HepG2 (cell line): Measurements from ENCODE around the gene FOXR1. TPM values are rescaled to one million over a fixed set of nuclear protein-coding genes. Genes with fewer than 3 reads are reported as not detected.
A peak's percentile ranks its signal among the peaks of the same experiment; 100 is the strongest.

ENCODE experiments used
- ATAC-seq: fragments of 200-7000 bp; cut with Tn5 transposase; 3 replicates; pipeline ENCODE4 v1.9.1; 2020; ENCODE audit warnings: mild to moderate bottlenecking, moderate library complexity
- BruUV-seq: library from RNA; stranded (reverse); fragments of 400-500 nt; replicated peaks from 2 replicates; lab custom pipeline; 2021; lab: Mats Ljungman, UMichigan
- CTCF ChIA-PET: fragments of 300-600 bp; formaldehyde crosslinking; extraction: SDS; loops from one replicate; lab custom pipeline; 2021; ENCODE audit warnings: low total read pairs, inconsistent platforms, low intra/inter-chr PET ratio; lab: Yijun Ruan, JAX
- POLR2A ChIA-PET: fragments of 350-600 bp; sonication (Branson Sonifier 250); formaldehyde crosslinking; loops from one replicate; lab custom pipeline; 2020; ENCODE audit warnings: antibody characterized with exemption, inconsistent platforms; lab: Yijun Ruan, JAX
- DNase-seq: peaks from one replicate; pipeline ENCODE4 v3.0.0-alpha.2; 2015; ENCODE audit warnings: low spot score
- FAIRE-seq: peaks from 3 replicates; lab custom pipeline; 2011; peaks lifted over from hg19 to GRCh38; lab: Jason Lieb, UNC
- H2AFZ ChIP-seq: one replicate; pipeline ENCODE4 v1.6.1; 2011; ENCODE audit warnings: low read length, inconsistent platforms
- H3K27ac ChIP-seq: fragments of 300-600 bp; 3 replicates; pipeline ENCODE4 v1.8.0; 2011; ENCODE audit warnings: mixed run types, mild to moderate bottlenecking, mixed read lengths, low read length, inconsistent platforms; ENCODE audit not compliant: insufficient read depth; ENCODE audit errors: extremely low read length
- H3K27me3 ChIP-seq, 2 experiments: fragments of 200-600 bp in 1 of 2; 2 replicates in 1 of 2; 3 replicates in 1 of 2; pipeline versions ENCODE4 v1.6.0 to v1.8.0; 2011; ENCODE audit warnings: low read length in 2 of 2, mild to moderate bottlenecking in 2 of 2, moderate library complexity in 2 of 2, inconsistent platforms in 1 of 2; ENCODE audit not compliant: insufficient read depth in 2 of 2, control insufficient read depth in 1 of 2
- H3K36me3 ChIP-seq, 2 experiments: fragments of 200-600 bp in 1 of 2; replicated peaks in 1 of 2; 2 replicates in 1 of 2; 3 replicates in 1 of 2; pipeline versions ENCODE4 v1.5.1 to v1.8.0; 2011; ENCODE audit warnings: low read length in 2 of 2, inconsistent platforms in 1 of 2; ENCODE audit not compliant: insufficient read depth in 2 of 2, control insufficient read depth in 1 of 2
- H3K4me1 ChIP-seq: 2 replicates; pipeline ENCODE4 v1.5.1; 2012; ENCODE audit warnings: low read length, inconsistent platforms; ENCODE audit not compliant: insufficient read depth
- H3K4me2 ChIP-seq: 2 replicates; pipeline ENCODE4 v1.6.0; 2011; ENCODE audit warnings: low read depth, low read length, inconsistent platforms
- H3K4me3 ChIP-seq, 3 experiments: fragments of 200-600 bp in 1 of 3; sonication (generic), shearing (Covaris generic) in 1 of 3; replicated peaks in 1 of 3; 2 replicates each; pipeline ENCODE4 v1.5.1; 2011 to 2016; ENCODE audit warnings: low read length in 3 of 3, inconsistent platforms in 2 of 3, low read depth in 2 of 3, mild to moderate bottlenecking in 2 of 3, control low read depth in 1 of 3, mixed read lengths in 1 of 3; ENCODE audit not compliant: insufficient read depth in 1 of 3
- H3K79me2 ChIP-seq: one replicate; pipeline ENCODE4 v1.6.1; 2011; ENCODE audit warnings: low read length, inconsistent platforms; ENCODE audit not compliant: insufficient read depth
- H3K9ac ChIP-seq: 2 replicates; pipeline ENCODE4 v1.6.0; 2011; ENCODE audit warnings: mild to moderate bottlenecking, low read depth, low read length, inconsistent platforms; ENCODE audit not compliant: insufficient read depth
- H3K9me3 ChIP-seq: 2 replicates; pipeline ENCODE4 v1.5.1; 2012; ENCODE audit warnings: mild to moderate bottlenecking, low read length
- H4K20me1 ChIP-seq: 2 replicates; pipeline ENCODE4 v1.6.0; 2011; ENCODE audit warnings: inconsistent platforms, mild to moderate bottlenecking, low read length, moderate library complexity; ENCODE audit not compliant: insufficient read depth
- CHD2 ChIP-seq: IDR thresholded peaks from 2 replicates; pipeline ENCODE4 v1.6.1; 2011; ENCODE audit warnings: low read depth, low read length, improper control_type of control experiment
- ELF4 ChIP-seq: sonication (generic); formaldehyde crosslinking; IDR thresholded peaks from 2 replicates; pipeline ENCODE4 v1.5.0; 2020; ENCODE audit warnings: missing genetic modification reagents, mild to moderate bottlenecking, moderate library complexity, borderline replicate concordance
- GATAD2A ChIP-seq: IDR thresholded peaks from 2 replicates; pipeline ENCODE4 v1.6.1; 2016
- HCFC1 ChIP-seq: fragments of 150-350 bp; IDR thresholded peaks from 2 replicates; pipeline ENCODE4 v1.6.1; 2014; ENCODE audit warnings: low read depth, low read length
- HNRNPL ChIP-seq: fragments of 200-400 bp; formaldehyde crosslinking; IDR thresholded peaks from 2 replicates; pipeline ENCODE4 v1.6.1; 2017; ENCODE audit warnings: mild to moderate bottlenecking, low read depth, low read length
- KDM3A ChIP-seq: IDR thresholded peaks from 2 replicates; pipeline ENCODE4 v1.6.1; 2018; ENCODE audit warnings: low read depth, missing compliant biosample characterization
- MED8 ChIP-seq: sonication (generic); formaldehyde crosslinking; IDR thresholded peaks from 2 replicates; pipeline ENCODE4 v1.8.1; 2023; ENCODE audit warnings: mild to moderate bottlenecking, missing genetic modification reagents; ENCODE audit not compliant: insufficient replicate concordance
- PITX1 ChIP-seq: sonication (generic); formaldehyde crosslinking; IDR thresholded peaks from 2 replicates; pipeline ENCODE4 v1.5.1; 2020; ENCODE audit warnings: mild to moderate bottlenecking, missing genetic modification reagents
- U2AF2 ChIP-seq: fragments of 200-400 bp; formaldehyde crosslinking; IDR thresholded peaks from 2 replicates; pipeline ENCODE4 v1.6.1; 2017; ENCODE audit warnings: low read depth, mild to moderate bottlenecking, low read length
- ZFX ChIP-seq: sonication (generic); formaldehyde crosslinking; IDR thresholded peaks from 2 replicates; pipeline ENCODE4 v1.4.0; 2020; ENCODE audit warnings: mild to moderate bottlenecking, low read depth, missing genetic modification reagents, moderate library complexity
- ZKSCAN8 ChIP-seq: IDR thresholded peaks from 2 replicates; pipeline ENCODE4 v1.6.1; 2016; ENCODE audit warnings: borderline replicate concordance, missing genetic modification reagents, missing compliant biosample characterization
- ZNF17 ChIP-seq: sonication (generic); formaldehyde crosslinking; IDR thresholded peaks from 2 replicates; pipeline ENCODE4 v1.5.0; 2020; ENCODE audit warnings: mild to moderate bottlenecking, missing genetic modification reagents
- ZNF589 ChIP-seq: sonication (generic); formaldehyde crosslinking; conservative IDR thresholded peaks from 2 replicates; pipeline ENCODE4 v1.8.0; 2022; ENCODE audit warnings: mild to moderate bottlenecking, moderate library complexity, missing genetic modification reagents
- ZNF678 ChIP-seq: sonication (generic); formaldehyde crosslinking; IDR thresholded peaks from 2 replicates; pipeline ENCODE4 v1.4.0; 2020; ENCODE audit warnings: mild to moderate bottlenecking, missing genetic modification reagents
- ZNF713 ChIP-seq: sonication (generic); formaldehyde crosslinking; IDR thresholded peaks from 2 replicates; pipeline ENCODE4 v1.4.0; 2020; ENCODE audit warnings: mild to moderate bottlenecking, missing genetic modification reagents
- ZNF83 ChIP-seq: sonication (generic); formaldehyde crosslinking; IDR thresholded peaks from 2 replicates; pipeline ENCODE4 v1.4.0; 2020; ENCODE audit warnings: missing genetic modification reagents, mild to moderate bottlenecking, borderline replicate concordance
- ZSCAN20 ChIP-seq: sonication (generic); formaldehyde crosslinking; IDR thresholded peaks from 2 replicates; pipeline ENCODE4 v1.4.0; 2020; ENCODE audit warnings: missing genetic modification reagents, mild to moderate bottlenecking, borderline replicate concordance
- WGBS: methylation state at CpG from one replicate; pipeline ENCODE4 v1.1.6; 2017; ENCODE audit warnings: low lambda C conversion rate; 5-methylcytosine and 5-hydroxymethylcytosine counted together
- in situ Hi-C: cut with HindIII; loops from 2 replicates; pipeline ENCODE4 v1.10.0; 2017; ENCODE audit warnings: low pct_unique_long_range_greater_than_20kb; ENCODE audit not compliant: extremely low pct_ligation_motif_present
- intact Hi-C: fragments of 100-400 bp; cut with micrococcal nuclease; formaldehyde crosslinking; loops from one replicate; pipeline ENCODE4 v1.10.0; 2022; ENCODE audit not compliant: unreplicated experiment
- polyA plus RNA-seq, 8 experiments: library from polyadenylated mRNA; depleted of rRNA in 3 of 8; stranded (reverse) in 7 of 8; unstranded in 1 of 8; fragments of >200 nt; fragmentation: Illumina TruSeq in 4 of 8; extraction: Trizol in 4 of 8; gene quantifications; 2 replicates each; pipeline versions ENCODE4 v1.2.1 to v1.2.3, GENCODE V29; 2011 to 2016; ENCODE audit warnings: low read depth in 4 of 8, missing spikeins in 1 of 8, mixed read lengths in 1 of 8; ENCODE audit not compliant: insufficient read depth in 1 of 8
- total RNA-seq, 5 experiments: library from RNA; depleted of rRNA; stranded (reverse); fragments of >200 nt; fragmentation: Illumina TruSeq; extraction: Trizol; gene quantifications; 2 replicates each; pipeline ENCODE4 v1.2.3, GENCODE V29; 2016; ENCODE audit warnings: low read depth in 1 of 5

Gene FOXR1
- total and polyA plus RNA-seq, 2 of the 13 experiments (the other 11 are each of a cell fraction or from before 2014, with no cell fraction given) = not detected

GRCh38 chr11:118933486-118933885 is 38.1 kb upstream of the FOXR1 start:
- TF ChIP-seq U2AF2 (no peak), ZFX (CRISPR knock-in tag) (no peak), ZNF83 (CRISPR knock-in tag) (no peak), GATAD2A (CRISPR knock-in tag) (no peak), HNRNPL (no peak), ZNF17 (no peak), PITX1 (CRISPR knock-in tag) (no peak), ZNF589 (CRISPR knock-in tag) (no peak), HCFC1 (no peak), CHD2 (no peak), ZNF678 (no peak), ZSCAN20 (no peak), MED8 (CRISPR knock-in tag) (no peak), ELF4 (no peak), KDM3A (CRISPR knock-in tag) (no peak), ZNF713 (CRISPR knock-in tag) (no peak), ZKSCAN8 (CRISPR knock-in tag) (no peak)
- Histone ChIP-seq H3K79me2 (no peaks in the 10 kb centered on the region), H3K27ac (no peak overlapping the region), H3K9ac (no peak overlapping the region), H4K20me1 (no peaks in the 10 kb centered on the region), H3K27me3 (peaks cover 2 to 7% of the 10 kb centered on the region in 2 experiments; a peak in 3 of 5 replicates), H3K4me1 (peaks cover 36% of the 10 kb centered on the region), H3K4me2 (0 out of 2 replicates have a peak overlapping the region, but pooled peaks have one; percentile 14), H3K9me3 (no peaks in the 10 kb centered on the region), H3K36me3 (no peaks in the 10 kb centered on the region), H2AFZ (no peak overlapping the region), H3K4me3 (no peak overlapping the region)
- ChIA-PET CTCF (no interaction called here), POLR2A (interaction anchor here (1.2 to 1.3 kb wide), 2 partner anchors 23 to 25 kb away, joined by 4 to 7 read pairs; no protein-coding TSS in a partner anchor)
- ATAC-seq = no peak
- in situ Hi-C loops = no loop called here
- 0% methylated on average over 4 of the region's 4 CpGs for WGBS
- FAIRE-seq = no peak
- BruUV-seq = no TSS peak
- DNase-seq = no peak
- intact Hi-C loops = no loop called here
